Measurements from ENCODE around the gene HDAC11. TPM values are rescaled to one million over a fixed set of nuclear protein-coding genes. Genes with fewer than 3 reads are reported as not detected.

The HDAC11 gene
- total and polyA plus RNA-seq, 2 of the 13 experiments (the other 11 are each of a cell fraction or from before 2014, with no cell fraction given), result 13.7 to 33.1 TPM

GRCh38 chr3:13484851-13485590, 4.9 kb downstream of the HDAC11 start:
- Histone ChIP-seq H3K4me3 (replicated peaks in 1 of 3; ENCODE audit: insufficient read depth in 1 of 3, low read depth in 2 of 3, low read length in 3 of 3) (peak overlapping the region in 1 of 3 experiments; percentile 25; a peak in 1 of 6 replicates), H3K4me1 (ENCODE audit: insufficient read depth, low read length) (peaks cover 80% of the 10 kb centered on the region), H3K9me3 (ENCODE audit: low read length) (no peaks in the 10 kb centered on the region), H2AFZ (ENCODE audit: low read length) (no peak overlapping the region), H3K27ac (ENCODE audit: extremely low read length, insufficient read depth, low read length) (peak overlapping the region; percentile 77), H3K27me3 (ENCODE audit: control insufficient read depth in 1 of 2, insufficient read depth in 2 of 2, low read length in 2 of 2) (no peaks in the 10 kb centered on the region), H4K20me1 (ENCODE audit: insufficient read depth, low read length) (no peaks in the 10 kb centered on the region), H3K79me2 (ENCODE audit: insufficient read depth, low read length) (peaks cover 2% of the 10 kb centered on the region), H3K4me2 (ENCODE audit: low read depth, low read length) (peak overlapping the region; percentile 62), H3K9ac (ENCODE audit: insufficient read depth, low read depth, low read length) (peak overlapping the region; percentile 45), H3K36me3 (replicated peaks in 1 of 2; ENCODE audit: control insufficient read depth in 1 of 2, insufficient read depth in 2 of 2, low read length in 2 of 2) (peaks cover 0 to 7% of the 10 kb centered on the region in 2 experiments; a peak in 1 of 5 replicates)
- POLR2A ChIA-PET, result interaction anchor here (0.7 to 2.2 kb wide), 2 partner anchors 13 to 33 kb away, joined by 3 to 6 read pairs; no protein-coding TSS in a partner anchor
- in situ Hi-C loops (cut with HindIII; ENCODE audit: extremely low pct_ligation_motif_present, low pct_unique_long_range_greater_than_20kb), result no loop called here
- CTCF ChIA-PET (ENCODE audit: low intra/inter-chr PET ratio, low total read pairs), result interaction anchor here (1.2 kb wide), 1 partner anchor 23 kb away, joined by 3 read pairs; no protein-coding TSS in a partner anchor
- intact Hi-C loops (cut with micrococcal nuclease; ENCODE audit: unreplicated experiment), result no loop called here
- DNase-seq (ENCODE audit: low spot score), result peak; percentile 80
- no TSS peak for BruUV-seq (replicated peaks)
- peak; percentile 89 for ATAC-seq
- whole genome bisulfite sequencing (ENCODE audit: low lambda C conversion rate), result 4% methylated on average over 6 of the region's 7 CpGs
- FAIRE-seq, result peak; percentile 63
- no peak for TF ChIP-seq ETS1 (CRISPR knock-in tag; IDR thresholded peaks at IDR 0.05)
- TF ChIP-seq ZNF180 (CRISPR knock-in tag; IDR thresholded peaks at IDR 0.05; ENCODE audit: borderline replicate concordance, low read depth), result no peak
- TF ChIP-seq MTF2 (CRISPR knock-in tag; IDR thresholded peaks at IDR 0.05; ENCODE audit: borderline replicate concordance), result no peak
- TF ChIP-seq ZNF331 (CRISPR knock-in tag; IDR thresholded peaks at IDR 0.05), result peak; percentile 90
- TF ChIP-seq ZNF556 (CRISPR knock-in tag; IDR thresholded peaks at IDR 0.05; ENCODE audit: borderline replicate concordance), result no peak
- no peak for TF ChIP-seq FOXM1 (CRISPR knock-in tag; IDR thresholded peaks at IDR 0.05)
- peak; percentile 18 to 60; a peak in 2 of 4 replicates for TF ChIP-seq HMGXB4 (CRISPR knock-in tag; IDR thresholded peaks at IDR 0.05; ENCODE audit: borderline replicate concordance in 1 of 2, low read depth in 1 of 2)
- no peak for TF ChIP-seq SUZ12 (IDR thresholded peaks at IDR 0.05; ENCODE audit: low read depth, low read length)
- TF ChIP-seq ATRX (CRISPR knock-in tag; IDR thresholded peaks at IDR 0.05; ENCODE audit: borderline replicate concordance), result no peak
- TF ChIP-seq TMF1 (CRISPR knock-in tag; IDR thresholded peaks at IDR 0.05; ENCODE audit: low read depth), result 0 out of 2 replicates have a peak, but pooled peaks have one; percentile 47
- TF ChIP-seq FUBP1 (CRISPR knock-in tag; IDR thresholded peaks at IDR 0.05; ENCODE audit: borderline replicate concordance), result no peak
- TF ChIP-seq ZNF235 (CRISPR knock-in tag; IDR thresholded peaks at IDR 0.05; ENCODE audit: borderline replicate concordance), result peak; percentile 37; the same call in 1 of the 2 replicates
- no peak for TF ChIP-seq NFATC3 (CRISPR knock-in tag; IDR thresholded peaks at IDR 0.05)
- no peak for TF ChIP-seq HNRNPK (IDR thresholded peaks at IDR 0.05; ENCODE audit: low read depth, low read length, poor library complexity, severe bottlenecking)
- TF ChIP-seq BRD4 (CRISPR knock-in tag; IDR thresholded peaks at IDR 0.05), result no peak
- TF ChIP-seq RNF219 (CRISPR knock-in tag; IDR thresholded peaks at IDR 0.05), result no peak

Measured in HepG2 (cell line).